Astrocyte of the hippocampus (primary cell): ENCODE data around the gene SHANK2.
A peak's percentile ranks its signal among the peaks of the same experiment; 100 is the strongest.

Experiments
- DNase-seq: peaks from one replicate; pipeline ENCODE4 v3.0.0; 2011; ENCODE audit warnings: low read depth, low spot score

The SHANK2 gene

GRCh38 chr11:71252269-71252769 lies at the start of gene SHANK2:
TSS of gene SHANK2 (minus strand) at chr11:71252577. CDS start at chr11:71147326, 105,251 bp downstream.
- no peak for DNase-seq

DNA sequence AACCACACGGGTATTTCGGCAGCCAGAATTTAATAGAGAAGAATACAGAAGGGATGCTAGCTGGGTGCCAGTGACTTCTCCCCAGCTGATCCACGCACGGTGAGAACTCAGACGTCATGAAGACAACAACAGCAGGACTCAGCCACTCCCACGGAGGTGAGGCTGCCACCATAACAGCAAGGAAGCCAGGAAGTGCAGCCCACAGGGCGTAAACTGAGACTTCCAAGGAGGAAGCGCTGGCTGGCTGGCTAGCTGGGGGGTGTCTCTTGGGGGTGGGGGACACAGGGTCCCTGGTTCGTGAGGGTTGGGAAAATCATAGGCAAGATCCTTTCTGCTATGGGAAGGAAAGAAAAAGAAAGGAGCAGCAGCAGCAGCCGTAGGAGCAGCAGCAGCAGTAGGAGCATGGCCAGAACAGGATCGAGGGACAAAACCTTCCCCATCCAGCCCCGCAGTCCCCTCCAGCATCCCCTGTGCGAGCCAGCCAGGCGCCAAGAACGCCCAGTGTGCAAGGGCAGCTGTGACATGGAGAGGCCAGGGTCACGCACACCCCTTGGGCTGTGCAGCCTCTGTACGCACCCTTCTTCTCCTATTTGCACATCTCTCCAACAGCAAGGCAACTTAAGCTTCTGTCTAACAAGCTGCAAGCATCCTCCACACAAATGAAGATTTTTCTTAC lies 49.6 kb upstream of the SHANK2 start:
- DNase-seq = no peak

- no peak for DNase-seq
Observed at GRCh38 chr11:71301046-71301857, 48.9 kb upstream of the SHANK2 start.

DNA sequence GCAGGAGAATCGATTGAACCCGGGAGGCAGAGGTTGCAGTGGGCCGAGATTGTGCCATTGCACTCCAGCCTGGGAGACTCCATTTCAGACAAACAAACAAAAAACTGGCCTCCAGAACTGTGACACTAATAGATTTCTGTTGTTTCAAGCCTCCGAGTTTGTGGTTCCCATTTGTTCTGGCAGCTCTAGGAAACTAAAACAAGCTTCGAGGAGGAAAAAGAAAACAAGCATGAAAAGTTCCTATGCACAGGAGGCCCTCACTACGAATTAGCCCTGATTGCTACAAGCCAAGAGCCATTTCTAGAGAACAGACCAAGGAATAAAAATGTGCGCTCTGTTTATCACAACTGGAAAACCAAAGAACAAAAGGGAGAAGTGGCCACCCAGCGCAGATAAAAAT lies 47.8 kb upstream of the SHANK2 start:
- DNase-seq = peak; percentile 59

GRCh38 chr11:71298761-71299181 lies 46.4 kb upstream of the SHANK2 start:
- DNase-seq = no peak

DNA sequence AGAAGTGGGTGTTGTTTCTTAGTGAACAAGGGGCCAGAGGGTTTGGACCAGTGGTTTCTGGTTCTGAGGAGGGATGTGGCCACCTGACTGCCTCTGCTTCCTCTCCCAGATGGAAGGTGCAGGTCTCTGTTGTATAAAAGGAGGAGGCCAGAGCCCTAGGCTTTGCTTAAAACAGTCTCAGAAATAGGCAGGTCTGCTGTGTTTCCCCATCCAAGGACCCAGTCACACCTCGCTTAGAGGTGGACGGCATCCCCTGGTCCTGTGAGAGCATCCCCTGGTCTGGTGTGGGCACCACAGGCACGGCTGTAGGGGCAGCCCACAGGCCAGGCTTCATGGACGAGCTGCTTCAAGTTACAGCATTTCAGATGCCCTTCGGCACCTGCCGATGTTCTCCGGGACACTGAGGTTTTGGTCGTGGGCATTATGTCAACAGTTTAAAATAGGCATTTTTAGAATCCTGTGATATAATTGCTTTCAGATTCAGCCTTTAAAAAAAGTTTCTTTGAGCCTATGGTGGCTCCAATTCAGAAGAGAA lies 45.7 kb upstream of the SHANK2 start:
- no peak for DNase-seq

DNA sequence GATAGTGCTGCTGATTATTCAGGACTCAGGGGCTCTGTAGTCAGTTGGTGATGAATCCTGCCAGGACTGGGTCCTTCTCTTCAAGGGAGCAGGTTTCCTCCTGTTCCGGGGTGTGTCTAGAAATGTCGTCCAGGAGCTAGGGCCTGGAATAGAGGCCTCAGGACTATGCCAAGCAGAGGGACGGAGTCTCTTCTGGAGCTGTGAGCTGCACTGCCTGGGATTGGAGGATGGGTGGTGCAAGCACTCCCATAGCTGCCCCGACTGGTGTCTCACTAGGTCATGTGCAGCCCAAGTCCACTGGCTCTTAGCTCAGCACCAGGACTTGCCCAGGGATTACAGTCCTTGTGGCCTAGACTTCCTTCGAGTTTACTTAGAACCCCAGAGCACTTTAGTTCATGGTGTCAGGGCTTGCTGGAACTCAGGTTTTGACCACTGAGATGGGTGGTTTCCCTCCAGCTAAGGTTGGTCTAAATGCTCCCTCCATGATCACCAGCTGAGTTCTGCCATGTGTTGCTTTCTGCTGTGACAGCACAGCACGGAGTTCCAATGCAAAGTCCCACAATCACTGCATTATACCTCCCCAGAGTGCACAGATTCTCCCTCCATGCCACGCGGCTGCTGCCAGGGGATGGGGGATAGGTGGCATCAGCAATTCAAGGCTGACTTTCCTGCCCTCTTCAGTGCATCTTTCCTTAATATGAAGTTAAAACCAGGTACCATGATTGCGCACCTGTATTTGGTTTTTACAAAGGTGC lies 42.6 kb upstream of the SHANK2 start:
- DNase-seq = no peak

DNA sequence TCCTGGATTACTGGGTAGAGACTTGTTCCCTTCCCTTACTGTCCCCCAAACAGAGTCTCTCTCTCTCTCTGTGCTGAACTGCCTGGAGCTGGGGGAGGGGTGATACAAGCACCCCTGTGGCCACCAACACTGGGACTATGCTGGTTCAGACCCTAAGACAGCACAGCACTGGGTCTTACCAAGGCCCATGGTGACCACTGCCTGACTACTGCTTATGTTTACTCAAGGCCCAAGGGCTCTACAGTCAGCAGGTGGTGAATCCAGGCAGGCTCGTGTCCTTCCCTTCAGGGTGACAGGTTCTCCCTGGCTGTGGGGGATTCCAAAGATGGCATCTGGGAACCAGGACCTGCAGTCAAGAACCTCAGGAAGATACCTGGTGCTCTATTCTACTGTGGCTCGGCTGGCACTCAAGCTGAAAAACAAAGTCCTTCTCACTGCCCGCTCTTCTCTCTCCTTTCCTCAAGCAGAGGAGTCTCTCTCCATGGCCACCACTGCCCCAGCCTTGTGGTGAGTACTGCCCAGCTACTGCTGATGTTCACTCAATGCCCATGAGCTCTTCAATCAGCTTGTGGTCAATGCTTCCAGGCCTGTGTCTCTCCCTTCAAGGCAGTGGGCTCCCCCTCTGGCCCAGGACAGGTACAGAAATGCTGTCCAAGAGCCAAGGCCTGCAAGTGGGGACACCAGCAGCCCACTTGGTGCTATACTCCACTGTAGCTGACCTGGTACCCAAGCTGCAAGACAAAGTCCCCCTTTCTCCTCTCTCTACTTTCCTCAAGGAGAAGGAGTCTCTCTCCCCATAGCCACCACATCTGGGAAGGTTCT lies 41.8 kb upstream of the SHANK2 start:
- DNase-seq = no peak

DNA sequence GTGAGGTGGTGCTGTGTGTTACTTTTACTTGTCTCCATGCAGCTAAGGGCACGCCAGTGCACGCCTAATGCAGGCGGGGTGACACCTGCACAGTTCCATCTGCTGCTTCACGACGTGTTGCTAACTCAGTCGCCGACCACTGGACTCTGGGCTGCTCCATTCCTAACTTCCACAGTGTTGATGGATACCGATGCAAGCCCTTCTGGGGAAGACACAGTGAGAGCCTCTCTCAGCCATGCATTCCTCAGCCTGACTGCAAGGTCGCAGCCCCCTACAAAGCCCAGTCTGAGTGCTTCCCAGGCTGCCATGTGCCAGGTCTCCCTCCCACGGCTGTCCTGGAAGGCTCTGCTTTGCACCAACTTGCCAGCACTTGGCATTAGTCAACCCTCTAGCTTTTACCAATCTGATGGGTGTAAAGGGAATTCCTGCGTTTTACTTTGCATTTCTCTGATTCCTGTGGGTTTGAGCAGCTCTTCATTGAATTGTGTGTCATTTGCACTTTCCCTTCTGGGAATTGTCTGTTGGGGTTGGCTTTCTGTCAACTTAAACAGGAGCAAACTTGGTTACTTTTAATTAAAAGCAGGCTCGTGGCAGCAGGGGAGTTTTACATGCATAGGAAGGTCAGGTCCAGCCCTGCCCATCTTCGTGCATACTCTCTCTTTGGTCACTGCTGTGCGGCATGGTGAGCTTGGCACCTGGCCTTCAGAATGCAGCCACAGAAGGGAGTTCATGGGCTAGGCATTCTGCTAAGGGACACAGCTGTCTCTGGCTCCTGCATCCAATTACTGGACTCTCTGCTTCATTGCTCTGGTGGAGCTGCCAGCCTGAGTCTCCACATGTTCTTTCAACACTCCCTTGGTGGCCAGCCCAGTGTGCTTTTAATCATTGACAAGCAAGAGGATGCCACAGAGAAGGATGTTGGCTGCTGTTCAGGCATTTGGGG lies 34.6 kb upstream of the SHANK2 start:
- DNase-seq = peak; percentile 96

DNA sequence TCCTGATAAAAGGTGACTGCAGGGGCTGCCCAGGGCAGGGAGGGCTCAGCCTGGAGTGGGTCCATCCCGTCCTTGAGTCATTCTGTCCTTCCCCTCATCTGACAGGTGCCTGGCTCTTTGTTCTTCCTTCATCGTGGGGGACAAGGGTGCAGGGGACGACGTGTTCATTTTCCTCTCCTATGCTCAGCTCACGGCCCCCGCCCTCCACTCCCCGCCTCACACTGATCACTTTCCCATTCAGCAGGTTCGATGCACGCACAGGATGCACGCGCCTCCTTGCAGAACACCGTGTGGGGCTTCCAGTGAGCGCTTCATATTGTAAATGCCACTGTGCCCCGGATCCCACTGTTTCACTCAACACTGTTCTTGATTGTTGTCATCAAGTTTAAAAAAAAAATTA lies 32.7 kb upstream of the SHANK2 start:
- DNase-seq = no peak

DNA sequence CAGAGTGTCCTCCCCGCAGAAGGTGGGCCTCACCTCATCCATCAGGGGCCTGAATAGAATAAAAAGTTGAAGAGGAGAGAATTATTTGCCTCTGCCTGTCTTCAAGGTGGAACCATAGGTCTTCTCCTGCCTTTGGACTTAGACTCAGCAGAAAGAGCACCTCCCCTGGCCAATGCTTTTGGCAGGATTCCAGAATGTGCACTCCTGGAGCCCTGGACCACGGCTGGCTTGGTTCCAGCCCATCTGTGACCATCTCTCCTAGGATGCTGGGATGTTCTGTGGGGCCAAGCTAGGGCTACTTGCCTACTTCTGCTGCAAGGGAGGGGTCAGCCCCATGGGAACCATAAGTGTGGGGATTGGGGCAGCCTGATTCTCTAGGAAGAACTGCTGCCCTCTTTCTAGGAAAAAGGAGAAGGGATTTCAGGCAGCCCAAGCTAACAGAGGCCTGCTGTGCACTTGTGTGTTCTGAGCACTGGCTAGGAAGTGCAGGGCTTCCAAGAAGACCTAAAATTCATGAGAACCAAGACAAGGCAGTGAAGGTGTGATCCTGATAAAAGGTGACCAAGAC lies 32.2 kb upstream of the SHANK2 start:
- DNase-seq = peak; percentile 20

DNA sequence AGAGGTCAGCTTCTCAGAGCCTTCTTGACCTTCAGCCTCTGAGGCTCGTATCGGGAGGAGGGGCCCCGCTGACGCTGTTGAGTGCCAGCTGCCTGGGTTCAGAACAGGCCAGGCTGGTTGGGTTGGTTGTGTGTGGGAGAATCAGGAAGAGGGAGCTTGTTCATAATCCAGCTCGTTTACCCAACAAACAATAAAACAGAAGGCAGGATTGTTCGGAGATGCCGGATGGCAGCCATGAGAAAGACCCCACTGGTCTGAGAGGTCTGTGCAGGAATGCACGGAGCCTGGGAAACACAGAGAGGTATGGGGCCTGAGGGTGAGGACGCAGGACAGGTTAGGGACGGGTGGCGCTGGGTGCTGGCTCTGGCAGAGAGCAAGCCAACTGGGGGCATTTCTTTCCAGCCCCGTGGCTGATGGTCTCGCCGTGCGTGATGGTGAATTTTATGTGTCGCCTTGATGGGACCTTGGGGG lies 31.6 kb upstream of the SHANK2 start:
- DNase-seq = no peak

GRCh38 chr11:71282581-71283351 lies 30.4 kb upstream of the SHANK2 start:
- no peak for DNase-seq

GRCh38 chr11:71281831-71282230 lies 29.5 kb upstream of the SHANK2 start:
- no peak for DNase-seq

- DNase-seq = no peak
Observed at GRCh38 chr11:71281204-71281603, 28.8 kb upstream of the SHANK2 start.

DNA sequence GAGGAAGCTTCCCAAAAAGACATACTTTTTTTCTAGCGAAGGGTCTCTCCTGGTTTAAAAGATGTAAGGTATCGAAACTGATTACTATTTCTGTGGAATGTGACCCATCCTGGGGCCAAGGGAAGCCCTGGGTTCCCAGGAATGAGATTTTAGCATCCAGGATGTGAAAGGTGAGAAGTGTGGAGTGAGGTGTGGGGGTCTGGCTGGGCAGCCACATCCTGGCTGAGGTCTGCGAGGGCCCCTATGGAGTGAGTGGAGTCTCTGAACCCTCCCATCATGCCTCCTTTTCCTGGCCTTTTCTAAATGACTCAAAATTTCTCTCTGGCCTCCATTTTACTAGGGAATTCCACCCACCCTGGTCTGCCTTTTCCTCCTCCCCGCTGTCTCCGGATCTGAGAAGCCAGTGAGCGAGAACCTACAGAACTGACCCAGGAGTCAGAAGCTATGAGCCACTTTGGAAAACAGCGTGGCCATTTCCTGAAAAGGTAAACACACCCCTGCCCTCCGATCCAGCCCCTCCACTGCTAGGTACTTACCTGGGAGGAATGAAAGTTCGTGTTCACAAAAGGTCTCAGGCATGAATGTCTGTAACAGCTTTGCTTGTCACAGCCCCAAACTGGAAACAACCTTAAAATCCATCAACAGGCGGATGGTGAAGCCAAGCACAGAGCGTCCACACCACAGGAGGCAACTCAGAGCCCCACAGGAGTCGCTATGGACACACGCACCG lies 27.7 kb upstream of the SHANK2 start:
- no peak for DNase-seq

DNA sequence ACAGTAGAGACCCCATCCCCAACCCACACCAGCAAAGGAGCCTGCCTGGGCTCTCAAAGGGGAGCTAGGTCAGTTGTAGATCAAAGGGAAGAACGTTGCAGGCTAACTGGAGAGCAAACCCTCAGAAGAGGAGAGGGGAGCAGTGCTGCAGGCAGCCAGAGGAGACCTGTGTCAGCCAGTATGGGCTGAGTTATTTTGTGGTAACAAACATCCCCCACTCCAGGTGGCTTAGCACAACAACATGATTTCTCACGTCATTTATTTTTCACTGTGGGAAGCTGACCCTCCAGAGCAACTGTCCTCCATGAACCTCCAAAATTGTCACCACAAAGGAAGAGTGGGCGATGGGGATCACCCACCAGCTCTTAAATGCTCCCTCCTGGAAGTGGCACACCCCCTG lies 19.8 kb upstream of the SHANK2 start:
- DNase-seq = no peak
